NCI-H446 treated with DMSO at 0.1 percent for 48 hours (cell line): ENCODE results near the gene NVL.
"Not testable (repeated sequence)": the region's sequence is repeated elsewhere in the genome, so short reads cannot be mapped to it uniquely, and the experiment has no call there.

Source experiments
- DNase-seq: peaks from one replicate; lab custom pipeline; 2025; lab: John Stamatoyannopoulos, UW

The NVL gene

DNA sequence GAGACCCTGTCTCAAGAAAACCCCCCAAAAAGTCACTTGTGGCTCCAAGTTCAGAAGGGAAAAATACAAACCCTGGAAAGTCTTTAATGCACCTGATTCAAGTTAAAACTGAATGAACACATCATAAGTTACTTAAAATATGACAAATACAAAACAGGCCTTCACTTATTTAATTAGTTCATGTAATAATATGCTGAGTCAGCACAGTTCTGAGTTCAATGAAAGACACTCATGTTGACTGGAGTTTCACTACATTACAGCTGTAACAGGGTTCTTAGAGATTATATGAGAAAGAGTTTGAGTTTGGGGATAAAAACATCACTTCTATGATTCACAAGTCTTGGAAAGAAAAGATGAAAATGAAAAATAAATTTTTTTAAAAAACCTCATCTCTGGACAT lies 96.0 kb downstream of the NVL start:
- DNase-seq = no peak

- DNase-seq = no peak
Measured at GRCh38 chr1:224226849-224227502, 103.0 kb downstream of the NVL start.

- DNase-seq = no peak
Measured at GRCh38 chr1:224223819-224224714, 105.9 kb downstream of the NVL start.

GRCh38 chr1:224219612-224220059 lies 110.3 kb downstream of the NVL start:
- DNase-seq = no peak

DNA sequence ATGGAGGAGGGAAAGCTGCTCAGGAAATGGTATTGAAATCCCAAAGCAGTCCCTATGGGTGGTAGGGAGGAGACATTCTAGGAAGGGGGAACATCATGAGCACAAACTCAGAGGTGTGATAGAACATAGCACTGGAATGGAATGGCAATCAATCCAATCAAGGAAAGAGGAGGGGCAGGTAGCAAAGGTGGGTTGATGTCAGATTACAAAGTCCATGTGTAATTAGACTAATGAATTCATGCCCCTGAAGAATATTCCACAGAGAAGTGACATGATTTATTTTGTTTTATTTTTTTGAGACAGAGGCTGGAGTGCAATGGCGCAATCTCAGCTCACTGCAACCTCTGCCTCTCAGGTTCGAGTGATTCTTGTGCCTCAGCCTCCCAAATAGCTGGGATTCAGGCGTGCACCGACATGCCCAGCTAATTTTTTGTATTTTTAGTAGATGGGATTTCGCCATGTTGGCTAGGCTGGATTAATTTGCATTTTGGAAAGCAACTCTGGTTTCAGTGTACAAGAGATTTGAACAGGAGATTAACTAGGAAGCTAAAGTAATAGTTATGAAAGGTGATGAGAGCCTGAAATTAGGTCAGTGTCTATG lies 110.9 kb downstream of the NVL start:
- no peak for DNase-seq

DNA sequence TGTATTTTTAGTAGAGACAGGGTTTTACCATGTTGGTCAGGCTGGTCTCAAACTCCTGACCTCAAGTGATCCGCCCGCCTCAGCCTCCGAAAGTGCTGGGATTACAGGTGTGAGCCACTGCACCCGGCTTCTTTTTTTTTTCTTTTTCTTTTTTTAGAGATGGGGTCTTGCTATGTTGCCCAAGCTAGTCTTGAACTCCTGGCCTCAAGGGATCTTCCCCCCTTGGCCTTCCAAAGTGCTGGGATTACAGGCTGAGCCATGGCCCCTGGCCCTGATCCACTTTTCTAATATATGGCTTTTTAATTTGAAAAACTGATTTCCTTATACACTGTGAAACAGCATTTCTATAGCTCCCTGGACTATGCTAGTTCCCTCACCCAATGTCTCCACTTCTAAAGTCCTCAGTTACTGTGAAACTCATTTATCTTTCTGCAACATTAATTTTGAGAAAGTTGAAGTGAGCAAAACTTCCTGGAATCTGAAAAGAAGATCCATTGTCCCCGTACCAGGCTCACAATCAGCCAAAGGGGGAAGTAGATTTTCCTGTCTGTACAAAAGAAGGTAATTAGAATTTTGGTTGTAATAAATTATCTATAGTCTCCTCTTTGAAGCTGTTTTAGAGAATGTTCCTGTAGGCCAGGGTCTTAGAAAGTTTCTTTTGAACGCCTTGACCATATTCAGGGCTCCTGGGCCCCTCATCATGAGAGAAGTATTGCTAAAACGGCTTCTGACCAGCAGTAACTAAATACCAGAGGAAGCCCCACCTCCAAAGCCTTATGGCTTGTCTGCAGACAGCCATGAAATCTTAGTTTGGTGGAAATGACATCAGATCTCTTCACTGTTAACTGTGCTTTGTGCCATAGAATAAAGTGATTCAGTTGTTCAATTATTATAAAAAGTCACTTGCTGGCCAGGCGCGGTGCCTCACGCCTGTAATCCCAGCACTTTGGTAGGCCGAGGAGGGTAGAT lies 112.0 kb downstream of the NVL start:
- no peak for DNase-seq

DNA sequence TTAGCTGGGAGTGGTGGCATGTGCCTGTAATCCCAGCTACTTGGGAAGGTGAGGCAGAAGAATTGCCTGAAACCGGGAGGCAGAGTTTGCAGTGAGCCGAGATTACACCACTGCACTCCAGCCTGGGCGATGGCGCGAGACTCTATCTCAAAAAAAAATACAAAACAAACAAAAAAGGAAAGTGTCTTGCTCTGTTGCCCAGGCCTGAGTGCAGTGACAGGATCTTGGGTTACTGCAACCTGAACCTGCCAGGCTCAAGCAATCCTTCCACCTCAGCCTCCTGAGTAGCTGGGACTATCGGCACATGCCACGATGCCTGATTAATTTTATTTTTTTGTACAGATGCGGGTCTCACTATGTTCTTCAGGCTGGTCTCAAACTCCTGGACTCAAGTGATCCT lies 113.6 kb downstream of the NVL start:
- DNase-seq = no peak

DNA sequence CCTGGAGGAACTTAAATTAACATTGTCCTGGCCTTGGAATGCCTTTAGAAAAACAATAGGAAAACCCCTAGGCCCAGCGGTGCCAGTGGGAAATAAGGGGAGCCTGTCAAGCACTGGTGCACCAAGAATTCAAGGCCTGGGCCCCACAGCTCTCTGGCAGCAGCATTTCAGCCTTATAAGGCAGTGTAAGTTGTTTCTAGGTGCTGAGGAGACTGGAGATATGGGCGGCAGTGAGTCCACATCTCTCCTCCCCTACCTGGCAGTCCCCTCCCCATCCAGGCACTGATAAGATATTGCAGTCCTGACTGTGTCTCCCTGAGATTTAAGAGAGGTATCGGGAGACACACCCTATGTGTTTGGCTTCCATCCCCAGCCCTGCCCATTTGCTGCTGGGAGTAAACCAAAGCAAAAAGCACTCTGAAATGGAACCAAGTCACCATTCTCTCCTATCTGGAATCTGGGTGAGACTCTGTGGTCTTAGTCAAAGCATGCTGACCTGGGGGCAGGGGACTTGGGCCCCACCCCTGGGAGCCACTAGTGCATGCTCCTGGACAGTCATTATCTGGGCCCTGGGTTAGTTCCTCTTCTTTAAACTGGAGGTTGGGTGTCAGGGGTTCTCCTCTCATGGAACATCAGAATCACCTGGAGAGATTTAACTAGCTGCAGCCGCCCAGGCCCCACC lies 116.4 kb downstream of the NVL start:
- DNase-seq = no peak

GRCh38 chr1:224212618-224213061 lies 117.3 kb downstream of the NVL start:
- no peak for DNase-seq

GRCh38 chr1:224211206-224211962 lies 118.6 kb downstream of the NVL start:
- DNase-seq = peak; percentile 70

GRCh38 chr1:224205931-224206538 lies 123.9 kb downstream of the NVL start:
- not testable (repeated sequence) for DNase-seq

DNA sequence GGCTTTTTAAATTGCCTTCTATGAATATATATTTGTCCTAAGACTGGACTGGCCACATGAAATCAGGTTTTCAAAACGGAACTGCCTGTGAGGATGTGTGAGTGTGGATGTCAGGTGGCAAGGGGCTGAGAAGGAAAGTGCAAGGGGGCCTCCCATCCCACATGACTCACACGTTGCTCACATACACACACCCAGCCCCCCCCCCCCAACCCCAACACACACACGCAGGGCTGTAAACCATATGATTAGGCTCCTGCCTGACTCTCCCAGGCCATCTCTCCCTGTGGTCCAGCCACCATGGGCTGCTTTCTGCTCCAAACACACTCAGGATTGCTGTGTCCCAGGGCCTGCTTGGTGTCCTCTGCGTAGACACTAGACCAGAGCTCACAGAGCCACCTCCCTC lies 124.5 kb downstream of the NVL start:
- DNase-seq = no peak

DNA sequence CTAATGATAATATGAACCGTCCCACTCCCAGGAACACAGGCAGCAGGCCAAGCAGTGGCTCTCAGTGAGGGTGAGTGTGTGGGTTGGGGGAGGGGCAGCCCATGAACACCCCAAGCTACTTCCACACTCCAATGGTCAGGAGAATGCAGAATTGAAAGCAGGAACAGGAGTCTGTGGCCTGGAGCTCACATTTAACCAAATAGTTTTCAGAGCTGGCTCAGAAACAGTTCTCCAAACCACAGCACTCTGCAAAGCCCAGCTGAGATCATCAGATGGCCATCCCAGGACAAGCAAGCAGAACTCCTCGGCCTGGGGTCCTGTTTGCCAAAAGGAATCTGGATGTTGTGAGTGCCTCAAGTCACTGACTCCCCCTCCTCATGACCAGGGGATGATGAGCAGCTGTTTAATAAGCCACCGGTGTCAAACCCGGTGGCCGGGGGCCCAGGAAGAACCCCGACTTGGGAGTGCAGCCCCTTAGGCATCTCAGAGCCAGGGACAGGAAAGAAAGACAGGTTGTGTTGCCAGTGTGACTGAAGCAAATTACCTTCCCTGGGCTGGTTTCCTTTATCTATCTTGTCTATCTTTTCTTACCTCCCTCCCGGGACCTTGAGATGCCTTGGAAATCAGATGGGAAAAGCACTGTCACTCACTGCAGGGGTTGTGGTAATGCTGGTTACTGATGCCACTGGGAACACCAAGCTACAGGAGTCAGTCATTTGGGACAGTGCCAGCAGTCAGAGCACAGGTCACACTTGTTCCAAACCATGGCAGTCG lies 126.5 kb downstream of the NVL start:
- no peak for DNase-seq

- no peak for DNase-seq
Measured at GRCh38 chr1:224201853-224202252, 128.1 kb downstream of the NVL start.

DNA sequence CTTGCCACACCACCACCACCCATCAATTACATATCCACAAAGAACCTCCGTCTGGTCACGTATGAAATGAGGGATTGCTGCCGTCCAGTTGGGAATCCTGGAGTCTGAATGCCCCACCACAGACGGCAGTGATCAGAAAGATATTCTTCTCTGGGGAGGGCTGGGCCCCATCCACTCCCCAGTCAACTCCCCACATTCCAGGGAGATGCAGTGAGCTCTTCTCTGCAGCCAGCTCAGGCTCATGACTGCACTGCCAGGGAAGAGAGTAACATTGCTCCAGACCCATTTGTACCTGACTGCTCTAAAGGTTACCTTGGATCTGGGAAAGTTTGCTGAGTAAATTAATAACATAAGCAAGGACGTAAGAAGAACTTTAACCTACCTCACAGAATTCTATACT lies 128.6 kb downstream of the NVL start:
- DNase-seq = no peak

- DNase-seq = no peak
Measured at GRCh38 chr1:224199679-224200078, 130.3 kb downstream of the NVL start.

- no peak for DNase-seq
Measured at GRCh38 chr1:224198572-224198971, 131.4 kb downstream of the NVL start.

GRCh38 chr1:224196813-224197600 lies 133.0 kb downstream of the NVL start:
- no peak for DNase-seq
